HUES64 (cell line): ENCODE results near the gene CRIP1.

Experiments used
- H3K27ac ChIP-seq: 2 replicates; pipeline ENCODE4 v1.7.0; 2013; ENCODE audit warnings: low read depth, low read length, inconsistent platforms
- H3K27me3 ChIP-seq: 2 replicates; pipeline ENCODE4 v1.6.1; 2013; ENCODE audit warnings: mild to moderate bottlenecking, low read length; ENCODE audit not compliant: insufficient read depth
- H3K36me3 ChIP-seq: 2 replicates; pipeline ENCODE4 v1.6.1; 2013; ENCODE audit warnings: mild to moderate bottlenecking, low read length; ENCODE audit not compliant: insufficient read depth
- H3K4me1 ChIP-seq: 2 replicates; pipeline ENCODE4 v1.6.1; 2013; ENCODE audit warnings: mild to moderate bottlenecking, low read length, moderate library complexity; ENCODE audit not compliant: insufficient read depth
- H3K4me3 ChIP-seq: 2 replicates; pipeline ENCODE4 v1.5.1; 2013; ENCODE audit warnings: mild to moderate bottlenecking, low read length, moderate library complexity
- H3K9ac ChIP-seq: 2 replicates; pipeline ENCODE4 v1.6.1; 2013; ENCODE audit warnings: mild to moderate bottlenecking, low read depth, low read length
- H3K9me3 ChIP-seq: 2 replicates; pipeline ENCODE4 v1.6.1; 2013; ENCODE audit warnings: low read depth, low read length; ENCODE audit not compliant: insufficient read depth
- WGBS: fragments of 150-250, 120-280 bp; methylation state at CpG from one replicate; pipeline ENCODE4 v1.1.7; 2013; ENCODE audit warnings: missing lambda C conversion rate; 5-methylcytosine and 5-hydroxymethylcytosine counted together

The CRIP1 gene

GRCh38 chr14:105536691-105537579 lies 50.2 kb downstream of the CRIP1 start:
- Histone ChIP-seq H3K27ac (no peak overlapping the region), H3K4me3 (no peak overlapping the region), H3K4me1 (no peaks in the 10 kb centered on the region), H3K9me3 (peaks cover 33% of the 10 kb centered on the region), H3K36me3 (no peaks in the 10 kb centered on the region), H3K27me3 (no peaks in the 10 kb centered on the region; the same call in 1 of the 2 replicates), H3K9ac (no peak overlapping the region)
- WGBS, result 77% methylated on average over 34 of the region's 34 CpGs

- H3K9ac ChIP-seq, result no peak overlapping the region
- H3K27me3 ChIP-seq, result no peaks in the 10 kb centered on the region; the same call in 1 of the 2 replicates
- no peaks in the 10 kb centered on the region for H3K4me1 ChIP-seq
- WGBS, result 34% methylated on average over 30 of the region's 30 CpGs
- H3K9me3 ChIP-seq, result peaks cover 39% of the 10 kb centered on the region
- no peaks in the 10 kb centered on the region for H3K36me3 ChIP-seq
- no peak overlapping the region for H3K4me3 ChIP-seq
- H3K27ac ChIP-seq, result no peak overlapping the region
Observed at GRCh38 chr14:105537580-105538474, 51.1 kb downstream of the CRIP1 start.
